CD14-positive monocyte (primary cell): ENCODE results near the gene NCR2. TPM values are rescaled to one million over a fixed set of nuclear protein-coding genes. Genes with fewer than 3 reads are reported as not detected.

Experiments
- DNase-seq, 3 donors: peaks; one replicate each; pipeline ENCODE4 v3.0.0-alpha.2; 2011 to 2022
- H2AFZ ChIP-seq: 2 replicates; pipeline ENCODE4 v1.6.0; 2012; ENCODE audit warnings: mild to moderate bottlenecking, low read depth, low read length, inconsistent platforms; ENCODE audit not compliant: insufficient read depth, poor library complexity, severe bottlenecking
- H3K27ac ChIP-seq, 2 donors: 1 replicate in 1 of 2; 2 replicates in 1 of 2; pipeline ENCODE4 v1.5.1; 2012 to 2013; ENCODE audit warnings: low read length in 2 of 2, control low read depth in 1 of 2, inconsistent platforms in 1 of 2, low read depth in 1 of 2, mild to moderate bottlenecking in 1 of 2
- H3K27me3 ChIP-seq, 2 donors: one replicate each; pipeline versions ENCODE4 v1.6.0 to v1.6.1; 2011 to 2013; ENCODE audit warnings: low read length in 2 of 2; ENCODE audit not compliant: control insufficient read depth in 2 of 2, insufficient read depth in 2 of 2
- H3K36me3 ChIP-seq, 2 donors: replicated peaks in 1 of 2; 1 replicate in 1 of 2; 2 replicates in 1 of 2; pipeline versions ENCODE4 v1.5.1 to v1.6.1; 2012 to 2013; ENCODE audit warnings: low read length in 2 of 2, control low read depth in 1 of 2, inconsistent platforms in 1 of 2, mild to moderate bottlenecking in 1 of 2; ENCODE audit not compliant: insufficient read depth in 2 of 2, control insufficient read depth in 1 of 2
- H3K4me1 ChIP-seq, 2 donors: 1 replicate in 1 of 2; 2 replicates in 1 of 2; pipeline versions ENCODE4 v1.5.1 to v1.6.1; 2012 to 2013; ENCODE audit warnings: low read length in 2 of 2, control low read depth in 1 of 2, inconsistent platforms in 1 of 2, mild to moderate bottlenecking in 1 of 2, moderate library complexity in 1 of 2; ENCODE audit not compliant: insufficient read depth in 2 of 2, control insufficient read depth in 1 of 2
- H3K4me2 ChIP-seq: replicated peaks from 2 replicates; pipeline ENCODE3; 2012; ENCODE audit warnings: low read length, moderate library complexity, mild to moderate bottlenecking; ENCODE audit not compliant: poor library complexity, severe bottlenecking; ENCODE audit errors: extremely low read depth
- H3K4me3 ChIP-seq, 3 experiments: fragments of 200-600 bp in 1 of 3; sonication (generic) in 1 of 3; replicated peaks in 1 of 3; 1 replicate in 2 of 3; 2 replicates in 1 of 3; pipeline ENCODE4 v1.5.1; 2011 to 2013; ENCODE audit warnings: low read length in 3 of 3, mild to moderate bottlenecking in 3 of 3, control low read depth in 2 of 3, low read depth in 2 of 3, inconsistent platforms in 1 of 3, moderate library complexity in 1 of 3
- H3K79me2 ChIP-seq: 2 replicates; pipeline ENCODE4 v1.6.0; 2012; ENCODE audit warnings: mild to moderate bottlenecking, control low read depth, inconsistent platforms, low read length, moderate library complexity; ENCODE audit not compliant: insufficient read depth
- H3K9ac ChIP-seq: 2 replicates; pipeline ENCODE4 v1.6.0; 2017; ENCODE audit warnings: low read length, mild to moderate bottlenecking; ENCODE audit not compliant: insufficient read depth, poor library complexity, severe bottlenecking
- H3K9me3 ChIP-seq, 2 donors: replicated peaks in 1 of 2; 1 replicate in 1 of 2; 2 replicates in 1 of 2; pipeline versions ENCODE4 v1.5.1 to v1.6.1; 2012 to 2013; ENCODE audit warnings: low read length in 2 of 2, control low read depth in 1 of 2; ENCODE audit not compliant: control insufficient read depth in 1 of 2, insufficient read depth in 1 of 2
- H4K20me1 ChIP-seq: 2 replicates; pipeline ENCODE4 v1.6.0; 2012; ENCODE audit warnings: mild to moderate bottlenecking, low read length, control low read depth, moderate library complexity; ENCODE audit not compliant: insufficient read depth
- H3K27ac Mint-ChIP-seq, 7 donors: one replicate each; pipeline ENCODE4 v1.8.0; 2020; ENCODE audit warnings: mild to moderate bottlenecking in 7 of 7, mixed read lengths in 7 of 7, moderate library complexity in 6 of 7, inconsistent platforms in 2 of 7
- H3K27me3 Mint-ChIP-seq, 3 donors: one replicate each; pipeline ENCODE4 v1.8.0; 2021 to 2022; ENCODE audit warnings: low read depth in 3 of 3, mild to moderate bottlenecking in 3 of 3, mixed read lengths in 3 of 3, moderate library complexity in 3 of 3, inconsistent platforms in 1 of 3
- H3K36me3 Mint-ChIP-seq, 2 donors: one replicate each; pipeline ENCODE4 v1.8.0; 2020; ENCODE audit warnings: mixed read lengths in 2 of 2, inconsistent platforms in 1 of 2, mild to moderate bottlenecking in 1 of 2
- H3K4me1 Mint-ChIP-seq: one replicate; pipeline ENCODE4 v1.8.0; 2020; ENCODE audit warnings: mild to moderate bottlenecking, mixed read lengths
- H3K4me3 Mint-ChIP-seq, 2 donors: one replicate each; pipeline ENCODE4 v1.8.0; 2020; ENCODE audit warnings: mild to moderate bottlenecking in 2 of 2, mixed read lengths in 2 of 2, moderate library complexity in 1 of 2
- H3K9me3 Mint-ChIP-seq, 7 donors: one replicate each; pipeline ENCODE4 v1.8.0; 2020 to 2022; ENCODE audit warnings: mixed read lengths in 7 of 7, mild to moderate bottlenecking in 6 of 7, moderate library complexity in 6 of 7, inconsistent platforms in 2 of 7
- WGBS: methylation state at CpG from one replicate; pipeline ENCODE4 v1.1.5; 2013; ENCODE audit warnings: missing lambda C conversion rate; ENCODE audit not compliant: insufficient coverage; 5-methylcytosine and 5-hydroxymethylcytosine counted together
- intact Hi-C, 2 donors: fragments of 100-400 bp; cut with micrococcal nuclease; formaldehyde crosslinking; loops; one replicate each; pipeline versions ENCODE4 v1.15.0 to v1.15.1; 2023
- polyA plus RNA-seq, 3 donors: library from polyadenylated mRNA; depleted of rRNA in 1 of 3; unstranded in 2 of 3; stranded (reverse) in 1 of 3; fragments of 300-500 nt in 2 of 3; fragments of >200 nt in 1 of 3; fragmentation: Illumina TruSeq in 2 of 3; gene quantifications; 1 replicate in 2 of 3; 2 replicates in 1 of 3; pipeline ENCODE4 v1.2.3, GENCODE V29; 2012 to 2021
- TF ChIP-seq, protein P1 (sequence below): fragments of 200-600 bp; IDR thresholded peaks from one replicate; pipeline ENCODE4 v1.8.0; 2022; ENCODE audit warnings: antibody characterized with exemption, mild to moderate bottlenecking

NCR2 gene
- polyA plus RNA-seq, 3 donors = not detected

DNA sequence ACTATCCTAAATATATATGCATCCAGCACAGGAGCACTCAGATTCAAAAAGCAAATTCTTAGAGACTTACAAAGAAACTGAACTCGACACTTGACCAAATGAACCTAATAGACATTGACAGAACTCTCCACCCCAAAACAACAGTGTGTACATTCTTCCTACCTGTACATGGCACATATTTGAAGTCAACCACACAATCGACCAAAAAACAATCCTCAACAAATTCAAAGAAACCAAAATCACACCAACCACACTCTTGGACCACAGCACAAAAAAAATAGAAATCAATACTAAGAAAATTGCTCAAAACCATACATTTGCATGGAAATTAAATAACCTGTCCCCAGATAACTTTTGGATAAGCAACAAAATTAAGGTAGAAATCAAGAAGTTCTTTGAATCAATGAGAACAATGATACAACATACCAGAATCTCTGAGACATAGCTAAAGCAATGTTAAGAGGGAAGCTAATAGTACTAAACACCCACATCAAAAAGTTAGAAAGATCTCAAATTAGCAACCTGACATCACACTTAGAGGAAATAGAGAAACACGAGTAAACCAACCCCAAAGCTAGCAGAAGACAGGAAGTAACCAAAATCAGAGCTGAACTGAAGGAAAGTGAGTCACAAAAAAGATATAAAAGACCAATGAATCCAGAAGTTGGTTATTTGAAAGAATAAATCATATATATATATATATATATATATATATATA, 36.5 kb upstream of the NCR2 start:
- peak overlapping the region; percentile 25 for H3K4me2 ChIP-seq
- H3K4me3 Mint-ChIP-seq = peak overlapping the region; percentile 32 to 56
- H3K9me3 ChIP-seq = peaks cover 0 to 4% of the 10 kb centered on the region in 2 donors
- 92% methylated on average over 2 of the region's 3 CpGs for WGBS
- H3K36me3 Mint-ChIP-seq = peaks cover 0 to 5% of the 10 kb centered on the region in 2 donors
- no peaks in the 10 kb centered on the region for H3K36me3 ChIP-seq
- H3K27ac Mint-ChIP-seq = peak overlapping the region; percentile 83 to 97 (median 89)
- H3K9ac ChIP-seq = no peak overlapping the region
- peak; percentile 72 to 81 (median 77) for DNase-seq
- peaks cover 6 to 13% (median 11%) of the 10 kb centered on the region in 7 donors for H3K9me3 Mint-ChIP-seq
- H3K27ac ChIP-seq = peak overlapping the region in 1 of 2 donors; percentile 69
- H2AFZ ChIP-seq = no peak overlapping the region
- H3K4me3 ChIP-seq = peak overlapping the region in 1 of 3 experiments; percentile 26
- no peaks in the 10 kb centered on the region for H3K27me3 ChIP-seq
- intact Hi-C loops = no loop called here
- peaks cover 22 to 34% of the 10 kb centered on the region in 2 donors for H3K4me1 ChIP-seq
- H3K79me2 ChIP-seq = no peaks in the 10 kb centered on the region
- H4K20me1 ChIP-seq = no peaks in the 10 kb centered on the region
- TF ChIP-seq, protein P1, sequence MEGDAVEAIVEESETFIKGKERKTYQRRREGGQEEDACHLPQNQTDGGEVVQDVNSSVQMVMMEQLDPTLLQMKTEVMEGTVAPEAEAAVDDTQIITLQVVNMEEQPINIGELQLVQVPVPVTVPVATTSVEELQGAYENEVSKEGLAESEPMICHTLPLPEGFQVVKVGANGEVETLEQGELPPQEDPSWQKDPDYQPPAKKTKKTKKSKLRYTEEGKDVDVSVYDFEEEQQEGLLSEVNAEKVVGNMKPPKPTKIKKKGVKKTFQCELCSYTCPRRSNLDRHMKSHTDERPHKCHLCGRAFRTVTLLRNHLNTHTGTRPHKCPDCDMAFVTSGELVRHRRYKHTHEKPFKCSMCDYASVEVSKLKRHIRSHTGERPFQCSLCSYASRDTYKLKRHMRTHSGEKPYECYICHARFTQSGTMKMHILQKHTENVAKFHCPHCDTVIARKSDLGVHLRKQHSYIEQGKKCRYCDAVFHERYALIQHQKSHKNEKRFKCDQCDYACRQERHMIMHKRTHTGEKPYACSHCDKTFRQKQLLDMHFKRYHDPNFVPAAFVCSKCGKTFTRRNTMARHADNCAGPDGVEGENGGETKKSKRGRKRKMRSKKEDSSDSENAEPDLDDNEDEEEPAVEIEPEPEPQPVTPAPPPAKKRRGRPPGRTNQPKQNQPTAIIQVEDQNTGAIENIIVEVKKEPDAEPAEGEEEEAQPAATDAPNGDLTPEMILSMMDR = no peak
- H3K4me1 Mint-ChIP-seq = peaks cover 24% of the 10 kb centered on the region
- H3K27me3 Mint-ChIP-seq = peaks cover 0 to 4% (median 2%) of the 10 kb centered on the region in 3 donors

DNA sequence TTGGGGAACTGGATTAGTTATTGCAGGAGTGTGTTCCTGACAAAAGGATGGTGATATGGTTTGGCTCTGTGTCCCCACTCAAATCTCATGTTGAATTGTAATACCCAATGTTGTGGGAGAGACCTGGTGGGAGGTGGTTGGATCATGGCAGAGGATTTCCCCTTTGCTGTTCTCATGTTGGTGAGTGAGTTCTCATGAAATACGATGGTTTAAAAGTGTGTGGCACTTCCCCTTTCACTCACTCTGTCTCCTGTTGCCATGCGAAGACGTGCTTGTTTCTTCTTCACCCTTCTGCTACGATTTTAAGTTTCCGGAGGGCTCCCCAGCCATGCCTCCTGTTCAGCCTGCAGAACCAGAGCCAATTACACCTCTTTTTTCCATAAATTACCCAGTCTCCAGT, 32.8 kb upstream of the NCR2 start:
- intact Hi-C loops = no loop called here
- H3K4me1 ChIP-seq = peaks cover 22 to 41% of the 10 kb centered on the region in 2 donors
- H3K4me3 ChIP-seq = peak overlapping the region in 1 of 3 experiments; percentile 42
- Mint-ChIP-seq H3K27ac (peak overlapping the region; percentile 85 to 96 (median 94)), H3K4me3 (peak overlapping the region; percentile 9 to 88), H3K4me1 (peaks cover 38% of the 10 kb centered on the region), H3K27me3 (peaks cover 0 to 3% (median 0%) of the 10 kb centered on the region in 3 donors), H3K9me3 (peaks cover 0 to 11% (median 2%) of the 10 kb centered on the region in 7 donors), H3K36me3 (peaks cover 0 to 5% of the 10 kb centered on the region in 2 donors)
- peak; percentile 76 to 86 (median 80) for DNase-seq
- H3K27ac ChIP-seq = peak overlapping the region; percentile 57 to 69
- peak overlapping the region; percentile 24 for H2AFZ ChIP-seq
- no peaks in the 10 kb centered on the region for H3K9me3 ChIP-seq
- no peak overlapping the region for H3K9ac ChIP-seq
- no CpG with 5 or more reads among the region's 5 CpGs for WGBS
- no peaks in the 10 kb centered on the region for H3K36me3 ChIP-seq
- peak overlapping the region; percentile 44 for H3K4me2 ChIP-seq
- H4K20me1 ChIP-seq = no peaks in the 10 kb centered on the region
- TF ChIP-seq, protein P1 = no peak
- no peaks in the 10 kb centered on the region for H3K79me2 ChIP-seq
- peaks cover 0 to 2% of the 10 kb centered on the region in 2 donors for H3K27me3 ChIP-seq
